ENCODE results near the gene CDKN1C.

CDKN1C gene

GRCh38 chr11:2841411-2842190 is 44.0 kb downstream of the CDKN1C start:
- no peak for FAIRE-seq

GRCh38 chr11:2839395-2839943 is 46.1 kb downstream of the CDKN1C start:
- FAIRE-seq = no peak

- FAIRE-seq = no peak
Measured at GRCh38 chr11:2838676-2839294, 46.8 kb downstream of the CDKN1C start.

GRCh38 chr11:2838091-2838490 is 47.5 kb downstream of the CDKN1C start:
- no peak for FAIRE-seq

GRCh38 chr11:2837651-2838050 is 47.9 kb downstream of the CDKN1C start:
- FAIRE-seq = no peak

- no peak for FAIRE-seq
Measured at GRCh38 chr11:2837096-2837601, 48.4 kb downstream of the CDKN1C start.

GRCh38 chr11:2836315-2837095 is 49.1 kb downstream of the CDKN1C start:
- FAIRE-seq = no peak

- no peak for FAIRE-seq
Measured at GRCh38 chr11:2835751-2836150, 49.8 kb downstream of the CDKN1C start.

- FAIRE-seq = no peak
Measured at GRCh38 chr11:2835296-2835695, 50.3 kb downstream of the CDKN1C start.

GRCh38 chr11:2834503-2835273 is 50.9 kb downstream of the CDKN1C start:
- FAIRE-seq = no peak

GRCh38 chr11:2833716-2834502 is 51.7 kb downstream of the CDKN1C start:
- no peak for FAIRE-seq

All from endometrium (tissue), 2 donors.